Esophagus muscularis mucosa (tissue), 4 donors: ENCODE results near the gene CNTNAP4. TPM values are rescaled to one million over a fixed set of nuclear protein-coding genes. Genes with fewer than 3 reads are reported as not detected.

ENCODE experiments used
- DNase-seq: peaks from one replicate; pipeline ENCODE4 v3.0.0-alpha.2; 2017; ENCODE audit errors: extremely low spot score
- H3K27ac ChIP-seq, 4 donors: fragments of 200-600 bp; sonication (generic); replicated peaks in 1 of 4; 1 replicate in 3 of 4; 2 replicates in 1 of 4; pipeline ENCODE4 v1.5.1; 2016 to 2019; ENCODE audit warnings: mild to moderate bottlenecking in 1 of 4
- H3K27me3 ChIP-seq, 4 donors: fragments of 200-600 bp; sonication (generic); one replicate each; pipeline versions ENCODE4 v1.5.1 to v1.6.0; 2016 to 2019
- H3K36me3 ChIP-seq, 4 donors: fragments of 200-600 bp; sonication (generic); one replicate each; pipeline ENCODE4 v1.5.1; 2016 to 2019
- H3K4me1 ChIP-seq, 4 donors: fragments of 200-600 bp; sonication (generic); one replicate each; pipeline ENCODE4 v1.5.1; 2016 to 2019
- H3K4me3 ChIP-seq, 4 donors: fragments of 200-600 bp; sonication (generic); 1 replicate in 2 of 4; 2 replicates in 2 of 4; pipeline ENCODE4 v1.5.1; 2016 to 2019; ENCODE audit warnings: mild to moderate bottlenecking in 4 of 4, moderate library complexity in 1 of 4
- H3K9me3 ChIP-seq, 4 donors: fragments of 200-600 bp; sonication (generic); 1 replicate in 3 of 4; 2 replicates in 1 of 4; pipeline ENCODE4 v1.5.1; 2016 to 2019
- EP300 ChIP-seq: sonication (generic); formaldehyde crosslinking; IDR thresholded peaks from one replicate; pipeline ENCODE4 v1.6.1; 2017; ENCODE audit warnings: antibody characterized with exemption
- POLR2A ChIP-seq: fragments of 450-650 bp; IDR thresholded peaks from one replicate; pipeline ENCODE4 v1.6.1; 2017; ENCODE audit warnings: antibody characterized with exemption, moderate library complexity, mild to moderate bottlenecking, low read depth
- POLR2AphosphoS5 ChIP-seq, 2 donors: sonication (generic); formaldehyde crosslinking; IDR thresholded peaks; one replicate each; pipeline ENCODE4 v1.6.1; 2017; ENCODE audit warnings: antibody characterized with exemption in 2 of 2
- WGBS: methylation state at CpG from one replicate; pipeline ENCODE4 v1.1.5; 2018; 5-methylcytosine and 5-hydroxymethylcytosine counted together
- intact Hi-C: fragments of 100-400 bp; cut with DNase I; formaldehyde crosslinking; loops from one replicate; pipeline ENCODE4 v1.15.1; 2023
- total RNA-seq, 4 donors: library from RNA; depleted of rRNA; stranded (reverse); fragments of >200 nt; gene quantifications; one replicate each; pipeline versions ENCODE4 v1.1.0 to v1.2.1, GENCODE V29; 2016
- TF ChIP-seq, protein P1 (sequence below), 3 experiments: fragments of 200-600 bp in 2 of 3; fragments of 450-650 bp in 1 of 3; sonication (generic) in 2 of 3; IDR thresholded peaks; one replicate each; pipeline ENCODE4 v1.5.1; 2017 to 2019; ENCODE audit warnings: antibody characterized with exemption in 3 of 3, mild to moderate bottlenecking in 2 of 3, moderate library complexity in 1 of 3

The CNTNAP4 gene
- total RNA-seq, 4 donors from 2014 or later: 0.80 to 2.1 (median 1.6) TPM

GRCh38 chr16:76524769-76525168 lies 247.6 kb downstream of the CNTNAP4 start:
- intact Hi-C loops: no loop called here

GRCh38 chr16:76527244-76527643 lies 250.0 kb downstream of the CNTNAP4 start:
- TF ChIP-seq, protein P1, sequence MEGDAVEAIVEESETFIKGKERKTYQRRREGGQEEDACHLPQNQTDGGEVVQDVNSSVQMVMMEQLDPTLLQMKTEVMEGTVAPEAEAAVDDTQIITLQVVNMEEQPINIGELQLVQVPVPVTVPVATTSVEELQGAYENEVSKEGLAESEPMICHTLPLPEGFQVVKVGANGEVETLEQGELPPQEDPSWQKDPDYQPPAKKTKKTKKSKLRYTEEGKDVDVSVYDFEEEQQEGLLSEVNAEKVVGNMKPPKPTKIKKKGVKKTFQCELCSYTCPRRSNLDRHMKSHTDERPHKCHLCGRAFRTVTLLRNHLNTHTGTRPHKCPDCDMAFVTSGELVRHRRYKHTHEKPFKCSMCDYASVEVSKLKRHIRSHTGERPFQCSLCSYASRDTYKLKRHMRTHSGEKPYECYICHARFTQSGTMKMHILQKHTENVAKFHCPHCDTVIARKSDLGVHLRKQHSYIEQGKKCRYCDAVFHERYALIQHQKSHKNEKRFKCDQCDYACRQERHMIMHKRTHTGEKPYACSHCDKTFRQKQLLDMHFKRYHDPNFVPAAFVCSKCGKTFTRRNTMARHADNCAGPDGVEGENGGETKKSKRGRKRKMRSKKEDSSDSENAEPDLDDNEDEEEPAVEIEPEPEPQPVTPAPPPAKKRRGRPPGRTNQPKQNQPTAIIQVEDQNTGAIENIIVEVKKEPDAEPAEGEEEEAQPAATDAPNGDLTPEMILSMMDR (IDR thresholded peaks at IDR 0.05): no peak
- no peak for TF ChIP-seq POLR2A
- no peak for TF ChIP-seq EP300
- TF ChIP-seq POLR2AphosphoS5 (IDR thresholded peaks at IDR 0.05): no peak
- intact Hi-C loops: no loop called here
- Histone ChIP-seq H3K27ac (no peak overlapping the region), H3K36me3 (no peaks in the 10 kb centered on the region), H3K9me3 (no peaks in the 10 kb centered on the region), H3K4me3 (no peak overlapping the region), H3K27me3 (no peaks in the 10 kb centered on the region), H3K4me1 (no peaks in the 10 kb centered on the region)
- 76% methylated on average over 5 of the region's 5 CpGs for WGBS
- no peak for DNase-seq

More at GRCh38 chr16:76524769-76525168, 247.6 kb downstream of the CNTNAP4 start:
- H3K36me3 ChIP-seq: no peaks in the 10 kb centered on the region
- no peaks in the 10 kb centered on the region for H3K27me3 ChIP-seq
- TF ChIP-seq, protein P1 (IDR thresholded peaks at IDR 0.05): no peak
- no peak for TF ChIP-seq POLR2AphosphoS5 (IDR thresholded peaks at IDR 0.05)
- no peak for TF ChIP-seq POLR2A
- TF ChIP-seq EP300: no peak
- H3K9me3 ChIP-seq: no peaks in the 10 kb centered on the region
- DNase-seq: no peak
- H3K4me3 ChIP-seq: no peak overlapping the region
- H3K27ac ChIP-seq: no peak overlapping the region
- H3K4me1 ChIP-seq: no peaks in the 10 kb centered on the region

DNA sequence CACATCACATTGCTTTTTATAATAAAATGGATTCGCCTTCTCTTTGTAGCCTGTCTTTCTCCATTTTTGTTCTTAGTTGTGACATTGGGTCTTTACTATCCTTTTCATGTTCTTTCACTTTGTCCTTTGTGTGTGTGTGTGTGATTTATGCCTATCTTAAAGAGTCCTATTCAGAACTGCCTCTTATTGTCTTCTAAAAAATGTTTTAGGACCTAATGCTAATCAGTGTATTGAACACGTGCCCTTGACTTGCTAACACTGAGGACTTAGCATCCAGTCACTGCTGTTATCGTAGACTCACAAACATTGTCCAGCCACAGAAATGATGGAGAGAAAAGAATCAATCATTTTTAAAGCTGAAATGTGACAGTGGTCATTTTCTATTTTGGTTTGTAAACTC lies 251.9 kb downstream of the CNTNAP4 start:
- WGBS: 91% methylated on average over 3 of the region's 3 CpGs
- intact Hi-C loops: no loop called here
- DNase-seq: no peak

GRCh38 chr16:76531236-76531635 lies 254.0 kb downstream of the CNTNAP4 start:
- intact Hi-C loops: no loop called here
- WGBS: 70% methylated on average over 5 of the region's 5 CpGs
- no peaks in the 10 kb centered on the region for H3K9me3 ChIP-seq

More for the DNA sequence above, 251.9 kb downstream of the CNTNAP4 start:
- TF ChIP-seq POLR2AphosphoS5 (IDR thresholded peaks at IDR 0.05) (no peak), POLR2A (no peak)
- H3K36me3 ChIP-seq: no peaks in the 10 kb centered on the region
- H3K4me1 ChIP-seq: no peaks in the 10 kb centered on the region
- H3K9me3 ChIP-seq: no peaks in the 10 kb centered on the region
- H3K27me3 ChIP-seq: no peaks in the 10 kb centered on the region
- H3K27ac ChIP-seq: no peak overlapping the region
- no peak overlapping the region for H3K4me3 ChIP-seq

GRCh38 chr16:76532188-76532973 lies 255.2 kb downstream of the CNTNAP4 start:
- no peak for TF ChIP-seq EP300
- TF ChIP-seq, protein P1 (IDR thresholded peaks at IDR 0.05): no peak
- no peak for TF ChIP-seq POLR2AphosphoS5 (IDR thresholded peaks at IDR 0.05)
- no peak for TF ChIP-seq POLR2A
- intact Hi-C loops: no loop called here
- Histone ChIP-seq H3K36me3 (no peaks in the 10 kb centered on the region), H3K4me3 (no peak overlapping the region), H3K27me3 (no peaks in the 10 kb centered on the region), H3K9me3 (no peaks in the 10 kb centered on the region), H3K27ac (no peak overlapping the region), H3K4me1 (no peaks in the 10 kb centered on the region)
- no peak for DNase-seq
- 63% methylated on average over 5 of the region's 5 CpGs for WGBS

More at GRCh38 chr16:76531236-76531635, 254.0 kb downstream of the CNTNAP4 start:
- DNase-seq: no peak
- no peak overlapping the region for H3K4me3 ChIP-seq
- TF ChIP-seq POLR2A: no peak
- TF ChIP-seq EP300: no peak
- TF ChIP-seq, protein P1 (IDR thresholded peaks at IDR 0.05): no peak
- TF ChIP-seq POLR2AphosphoS5 (IDR thresholded peaks at IDR 0.05): no peak
- no peak overlapping the region for H3K27ac ChIP-seq
- H3K4me1 ChIP-seq: no peaks in the 10 kb centered on the region
- no peaks in the 10 kb centered on the region for H3K27me3 ChIP-seq
- no peaks in the 10 kb centered on the region for H3K36me3 ChIP-seq
